Measurements from ENCODE around the gene SLC11A2. TPM values are rescaled to one million over a fixed set of nuclear protein-coding genes. Genes with fewer than 3 reads are reported as not detected.

Gene SLC11A2
- total and polyA plus RNA-seq, 7 donors: 3.9 to 44.6 (median 25.0) TPM

DNA sequence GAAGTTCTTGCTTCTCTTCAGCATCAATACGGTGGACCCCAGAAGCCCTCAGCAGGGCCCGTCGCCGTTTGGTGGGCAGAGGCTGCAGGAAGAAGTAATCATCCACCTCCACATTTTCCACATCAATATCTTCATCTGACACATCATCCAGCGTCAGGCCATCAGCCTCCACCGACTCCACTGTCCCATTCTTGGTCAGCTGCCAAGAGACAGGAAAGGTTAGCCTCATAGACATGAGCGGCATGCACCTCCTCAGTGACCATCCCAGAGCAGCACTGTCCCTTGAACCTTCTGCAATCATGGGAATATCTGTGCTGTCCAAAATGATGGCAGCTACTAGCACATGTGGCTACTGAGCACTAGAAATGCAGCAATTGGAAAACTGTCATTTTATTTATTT, 41.6 kb upstream of the SLC11A2 start:
- Histone ChIP-seq H3K4me1 (peaks cover 0 to 9% (median 0%) of the 10 kb centered on the region in 4 donors), H3K4me3 (no peak overlapping the region), H3K27ac (no peak overlapping the region), H3K36me3 (peaks cover 34 to 98% (median 51%) of the 10 kb centered on the region in 4 donors), H3K27me3 (no peaks in the 10 kb centered on the region), H3K9me3 (no peaks in the 10 kb centered on the region)
- TF ChIP-seq, protein P1, sequence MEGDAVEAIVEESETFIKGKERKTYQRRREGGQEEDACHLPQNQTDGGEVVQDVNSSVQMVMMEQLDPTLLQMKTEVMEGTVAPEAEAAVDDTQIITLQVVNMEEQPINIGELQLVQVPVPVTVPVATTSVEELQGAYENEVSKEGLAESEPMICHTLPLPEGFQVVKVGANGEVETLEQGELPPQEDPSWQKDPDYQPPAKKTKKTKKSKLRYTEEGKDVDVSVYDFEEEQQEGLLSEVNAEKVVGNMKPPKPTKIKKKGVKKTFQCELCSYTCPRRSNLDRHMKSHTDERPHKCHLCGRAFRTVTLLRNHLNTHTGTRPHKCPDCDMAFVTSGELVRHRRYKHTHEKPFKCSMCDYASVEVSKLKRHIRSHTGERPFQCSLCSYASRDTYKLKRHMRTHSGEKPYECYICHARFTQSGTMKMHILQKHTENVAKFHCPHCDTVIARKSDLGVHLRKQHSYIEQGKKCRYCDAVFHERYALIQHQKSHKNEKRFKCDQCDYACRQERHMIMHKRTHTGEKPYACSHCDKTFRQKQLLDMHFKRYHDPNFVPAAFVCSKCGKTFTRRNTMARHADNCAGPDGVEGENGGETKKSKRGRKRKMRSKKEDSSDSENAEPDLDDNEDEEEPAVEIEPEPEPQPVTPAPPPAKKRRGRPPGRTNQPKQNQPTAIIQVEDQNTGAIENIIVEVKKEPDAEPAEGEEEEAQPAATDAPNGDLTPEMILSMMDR (IDR thresholded peaks at IDR 0.05): no peak
- TF ChIP-seq POLR2AphosphoS5 (IDR thresholded peaks at IDR 0.05) (no peak), POLR2A (IDR thresholded peaks at IDR 0.05) (no peak), EP300 (IDR thresholded peaks at IDR 0.05) (no peak)
- WGBS, 2 donors: 79 to 85% methylated on average over 7 of the region's 7 CpGs
- no peak for DNase-seq
- intact Hi-C loops (cut with DNase I): no loop called here

DNA sequence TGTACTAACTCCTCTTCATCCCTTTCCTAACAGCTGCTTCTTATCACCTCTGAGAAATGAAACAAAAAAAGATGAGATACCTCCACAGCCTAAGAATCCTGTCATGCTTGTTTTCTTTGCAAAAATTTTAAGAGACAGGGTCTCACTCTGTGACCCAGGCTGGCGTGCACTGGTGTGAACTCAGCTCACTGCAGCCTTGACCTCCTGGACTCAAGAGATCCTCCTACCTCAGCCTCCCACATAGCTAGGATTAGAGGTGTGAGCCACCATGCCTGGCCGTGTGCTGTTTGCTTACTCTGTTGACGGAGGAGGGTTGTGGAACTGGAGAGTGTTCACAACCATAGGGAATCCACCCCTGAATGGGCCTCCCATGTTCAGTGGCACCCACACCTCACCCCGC, 41.0 kb upstream of the SLC11A2 start:
- TF ChIP-seq POLR2AphosphoS5 (IDR thresholded peaks at IDR 0.05) (no peak), EP300 (IDR thresholded peaks at IDR 0.05) (no peak), POLR2A (IDR thresholded peaks at IDR 0.05) (no peak)
- TF ChIP-seq, protein P1 (IDR thresholded peaks at IDR 0.05): no peak
- Histone ChIP-seq H3K4me1 (peaks cover 0 to 9% (median 0%) of the 10 kb centered on the region in 4 donors), H3K4me3 (no peak overlapping the region), H3K36me3 (peaks cover 34 to 99% (median 52%) of the 10 kb centered on the region in 4 donors), H3K27ac (no peak overlapping the region), H3K27me3 (no peaks in the 10 kb centered on the region), H3K9me3 (no peaks in the 10 kb centered on the region)
- 91 to 94% methylated on average over 4 of the region's 4 CpGs for WGBS, 2 donors
- intact Hi-C loops (cut with DNase I): no loop called here
- DNase-seq: no peak

DNA sequence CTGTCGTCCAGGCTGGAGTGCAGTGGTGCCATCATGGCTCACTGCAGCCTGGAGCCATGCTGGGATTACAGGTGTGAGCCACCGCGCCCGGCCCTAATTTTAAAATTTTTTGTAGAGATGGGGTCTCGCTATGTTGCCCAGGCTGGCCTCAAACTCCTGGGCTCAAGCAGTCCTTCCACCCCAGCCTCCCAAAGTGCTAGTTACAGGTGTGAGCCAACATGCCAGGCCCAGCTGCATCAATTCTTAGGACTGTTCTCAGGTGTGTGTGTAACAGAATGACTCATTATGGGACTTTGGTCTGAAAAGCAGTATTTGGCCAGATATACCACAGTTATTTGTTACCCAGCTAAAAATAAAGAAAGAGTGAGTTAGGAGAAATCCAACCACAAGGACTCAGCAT, 39.3 kb upstream of the SLC11A2 start:
- Histone ChIP-seq H3K36me3 (peaks cover 34 to 99% (median 48%) of the 10 kb centered on the region in 4 donors), H3K27me3 (no peaks in the 10 kb centered on the region), H3K4me1 (no peaks in the 10 kb centered on the region), H3K27ac (no peak overlapping the region), H3K9me3 (no peaks in the 10 kb centered on the region), H3K4me3 (no peak overlapping the region)
- intact Hi-C loops (cut with DNase I): no loop called here
- 94 to 98% methylated on average over 5 of the region's 5 CpGs for WGBS, 2 donors
- TF ChIP-seq, protein P1 (IDR thresholded peaks at IDR 0.05): no peak
- TF ChIP-seq POLR2AphosphoS5 (IDR thresholded peaks at IDR 0.05): no peak
- TF ChIP-seq EP300 (IDR thresholded peaks at IDR 0.05): no peak
- TF ChIP-seq POLR2A (IDR thresholded peaks at IDR 0.05): no peak
- no peak for DNase-seq

DNA sequence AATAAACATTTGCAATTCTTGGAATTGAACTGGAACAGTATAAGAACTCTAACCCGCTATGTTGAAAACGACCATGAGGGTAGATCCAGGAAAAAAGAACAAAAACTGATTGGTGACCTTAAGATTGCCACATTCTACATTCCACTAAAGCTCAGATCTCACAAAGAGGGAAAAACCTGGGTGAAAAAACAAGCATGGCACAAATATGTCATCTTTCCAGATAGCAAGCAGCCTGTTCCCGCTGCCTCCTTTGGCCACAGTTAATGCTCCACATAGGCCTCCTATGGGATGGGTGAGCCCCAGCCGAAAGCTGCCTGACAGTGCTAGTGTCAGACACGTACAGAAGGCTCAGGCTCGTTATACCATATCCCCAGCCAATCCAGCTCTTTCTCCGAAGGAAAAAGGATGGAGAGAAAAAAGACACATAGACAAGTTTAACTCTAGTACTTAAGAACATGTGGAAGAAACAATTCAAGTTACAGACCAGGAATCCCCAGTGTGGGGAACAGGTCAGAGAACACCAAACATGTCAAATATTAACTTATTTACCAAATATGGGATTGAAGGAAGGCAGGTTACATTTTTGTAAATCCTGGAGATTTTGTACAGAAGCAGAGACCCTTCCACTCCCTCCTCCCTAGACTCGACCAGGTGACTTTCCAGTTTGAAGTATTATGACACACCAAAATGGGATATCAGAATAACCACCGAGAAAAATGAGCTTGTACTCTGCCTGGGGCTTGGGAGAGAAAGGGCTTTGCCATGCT, 36.6 kb upstream of the SLC11A2 start:
- no peaks in the 10 kb centered on the region for H3K4me1 ChIP-seq
- no peaks in the 10 kb centered on the region for H3K9me3 ChIP-seq
- no peaks in the 10 kb centered on the region for H3K27me3 ChIP-seq
- TF ChIP-seq POLR2AphosphoS5 (IDR thresholded peaks at IDR 0.05) (no peak), POLR2A (IDR thresholded peaks at IDR 0.05) (no peak), EP300 (IDR thresholded peaks at IDR 0.05) (no peak)
- TF ChIP-seq, protein P1 (IDR thresholded peaks at IDR 0.05): no peak
- DNase-seq: no peak
- intact Hi-C loops (cut with DNase I): no loop called here
- H3K36me3 ChIP-seq: peaks cover 40 to 100% (median 64%) of the 10 kb centered on the region in 4 donors
- H3K27ac ChIP-seq: no peak overlapping the region
- H3K4me3 ChIP-seq: no peak overlapping the region
- WGBS, 2 donors: 78 to 85% methylated on average over 9 of the region's 9 CpGs

Data from sigmoid colon (tissue), 7 donors.